Left renal pelvis (tissue), 4 donors: Measurements from ENCODE around the gene SH3PXD2A. TPM values are rescaled to one million over a fixed set of nuclear protein-coding genes. Genes with fewer than 3 reads are reported as not detected.
"Not testable (repeated sequence)": the region's sequence is repeated elsewhere in the genome, so short reads cannot be mapped to it uniquely, and the experiment has no call there.

ENCODE experiments used
- DNase-seq, 4 donors: peaks; one replicate each; pipeline ENCODE4 v3.0.0-alpha.2; 2013; ENCODE audit warnings: low read depth in 4 of 4, low spot score in 3 of 4
- polyA plus RNA-seq, 4 donors: library from polyadenylated mRNA; unstranded; fragments of 120-200 nt; gene quantifications; one replicate each; pipeline ENCODE4 v1.2.1, GENCODE V29; 2013; ENCODE audit not compliant: insufficient read length in 4 of 4

The SH3PXD2A gene
- polyA plus RNA-seq, 4 donors, result 29.1 to 105 (median 31.7) TPM

GRCh38 chr10:103850572-103850895, 4.8 kb downstream of the SH3PXD2A start:
- DNase-seq, result no peak

- no peak for DNase-seq
Measured at GRCh38 chr10:103849880-103850571, 5.3 kb downstream of the SH3PXD2A start.

DNA sequence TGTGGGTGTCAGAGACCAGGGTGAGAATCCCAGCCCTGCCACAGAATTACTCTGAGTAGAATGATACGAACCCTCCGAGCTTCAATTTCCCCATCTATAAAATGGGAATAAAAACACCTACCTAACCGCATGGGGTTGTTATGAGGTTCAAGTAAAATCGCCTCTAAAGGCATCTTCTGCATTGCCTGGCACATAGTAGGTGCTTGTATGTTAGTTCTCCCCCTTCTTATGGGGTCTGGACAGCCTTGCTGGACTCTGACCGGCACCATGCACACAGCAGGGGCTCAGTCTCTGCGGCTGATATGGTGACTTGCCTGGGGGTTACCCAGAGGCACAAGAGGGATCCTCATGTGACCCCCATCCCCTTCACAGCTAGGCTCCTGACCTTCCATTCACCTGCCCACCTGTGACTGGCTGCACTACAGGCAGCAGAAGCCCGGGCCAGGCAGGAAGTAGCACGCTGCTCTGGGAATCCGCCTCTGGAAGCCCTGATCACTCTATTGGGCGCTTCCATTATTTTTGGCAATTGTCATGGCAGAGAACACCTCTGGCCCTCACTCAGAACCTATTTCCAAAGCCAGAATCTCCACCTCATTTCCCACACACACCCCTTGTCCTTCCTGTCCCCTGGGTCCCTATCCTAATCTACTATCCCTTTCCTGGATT, 6.0 kb downstream of the SH3PXD2A start:
- DNase-seq, result no peak

DNA sequence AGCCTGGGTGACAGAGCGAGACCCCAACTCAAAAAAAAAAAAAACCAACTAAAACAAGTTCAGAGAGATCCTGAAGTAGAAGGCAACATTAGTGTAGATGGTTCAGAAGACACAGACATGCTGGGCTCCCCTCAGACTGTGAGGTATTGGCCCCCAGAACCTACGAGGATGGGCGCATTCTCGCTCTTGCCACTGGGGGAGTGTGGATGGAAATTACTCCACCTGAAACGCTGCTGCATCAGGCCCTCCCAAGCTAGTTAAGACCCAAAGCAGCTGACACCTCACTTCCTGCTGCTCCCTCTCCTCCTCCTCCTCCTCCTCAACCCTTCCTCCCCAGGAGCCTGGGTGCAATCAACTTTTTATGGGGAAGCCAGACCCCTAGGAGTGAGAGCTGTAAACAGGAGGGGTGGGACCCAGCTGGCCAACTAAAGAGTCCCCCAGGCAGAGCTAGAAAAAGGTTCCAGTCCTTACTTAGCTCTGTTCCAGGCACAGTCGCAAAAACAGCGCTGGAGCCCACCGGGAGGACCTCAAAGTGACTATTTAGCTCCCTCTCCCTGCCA, 7.4 kb downstream of the SH3PXD2A start:
- no peak for DNase-seq

GRCh38 chr10:103847346-103847745, 8.0 kb downstream of the SH3PXD2A start:
- DNase-seq, result no peak

DNA sequence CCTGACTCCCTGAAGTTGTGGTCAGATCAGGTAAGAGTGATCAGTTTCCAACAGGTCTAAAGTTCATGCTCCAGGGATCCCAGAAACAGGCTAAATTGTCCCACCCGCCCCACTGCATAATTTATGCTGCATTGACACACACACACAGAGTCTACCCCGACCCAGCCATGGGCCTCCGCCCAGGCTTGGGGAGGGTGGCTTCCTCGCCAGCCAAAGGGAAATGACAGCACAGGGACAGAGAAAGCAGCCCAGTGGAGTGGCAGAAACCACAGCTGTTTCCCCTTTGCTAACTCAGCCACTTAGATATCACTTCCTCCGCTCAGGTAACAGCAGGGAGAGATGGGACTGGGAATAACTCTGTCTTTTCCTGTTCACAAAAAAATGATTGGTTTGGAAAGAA, 9.4 kb downstream of the SH3PXD2A start:
- no peak for DNase-seq

DNA sequence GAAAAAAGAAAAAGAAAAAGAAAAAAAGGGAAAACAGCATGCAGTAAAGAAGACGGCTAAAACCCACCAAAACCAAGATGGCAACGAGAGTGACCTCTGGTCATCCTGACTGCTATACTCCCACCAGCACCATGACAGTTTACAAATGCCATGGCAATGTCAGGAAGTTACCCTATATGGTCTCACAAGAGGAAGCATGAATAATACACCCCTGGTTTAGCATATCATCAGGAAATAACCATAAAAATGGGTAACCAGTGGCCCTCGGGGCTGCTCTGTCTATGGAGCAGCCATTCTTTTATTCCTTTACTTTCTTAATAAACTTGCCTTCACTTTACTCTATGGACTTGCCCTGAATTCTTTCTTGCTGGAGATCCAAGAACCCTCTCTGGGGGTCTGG, 10.0 kb downstream of the SH3PXD2A start:
- not testable (repeated sequence) for DNase-seq

DNA sequence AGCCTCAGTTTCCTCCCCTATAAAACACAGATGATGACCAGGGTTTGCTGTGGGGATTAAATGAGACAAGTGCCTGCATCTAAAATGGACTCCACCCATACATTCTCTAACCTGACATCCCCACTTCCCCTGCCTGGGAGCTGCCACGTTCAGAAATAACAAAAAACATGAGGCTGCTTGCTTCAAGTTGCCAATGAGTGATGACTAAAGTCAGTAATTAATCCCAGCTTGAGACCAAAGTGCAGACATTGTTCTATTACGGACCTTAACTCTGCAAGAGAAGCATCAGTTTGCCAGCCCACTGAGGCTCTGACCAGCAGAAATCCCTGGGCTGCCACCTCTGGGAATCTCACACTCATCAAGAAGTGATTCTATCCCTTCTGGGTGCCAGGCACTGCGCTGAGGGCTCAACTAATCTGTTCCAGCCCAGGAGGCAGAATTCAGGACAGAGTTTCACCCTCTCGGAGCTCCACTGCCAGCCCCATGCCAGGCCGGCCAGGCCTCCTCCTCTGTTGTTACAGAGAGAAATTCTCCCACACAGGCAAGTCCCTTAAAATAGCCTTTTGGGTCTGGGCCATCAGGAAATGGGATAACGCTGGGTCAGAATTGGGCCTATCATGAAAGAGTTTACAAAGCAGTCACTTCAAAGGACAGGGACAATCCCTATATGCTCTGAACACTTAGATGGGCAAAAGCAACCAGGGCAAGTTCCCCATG, 11.4 kb downstream of the SH3PXD2A start:
- DNase-seq, result no peak

DNA sequence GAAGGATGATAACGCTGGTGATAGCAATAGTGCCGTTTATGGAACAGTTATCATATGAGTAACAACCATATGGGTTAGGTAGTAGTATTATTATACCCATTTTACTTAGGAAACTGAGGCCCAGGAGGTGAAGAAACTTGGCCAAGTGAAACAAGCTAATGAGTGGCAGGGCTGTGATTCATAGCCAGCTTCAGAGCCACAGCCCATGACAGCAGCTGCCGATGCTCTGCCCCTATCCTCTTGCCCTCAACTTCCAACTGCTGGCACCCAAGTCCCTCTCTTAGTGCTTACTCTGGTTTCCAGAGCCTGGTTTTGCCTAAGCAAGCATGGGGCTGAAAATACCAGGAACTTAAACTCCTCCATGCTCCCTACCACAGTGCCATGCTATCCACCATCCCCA, 12.3 kb downstream of the SH3PXD2A start:
- DNase-seq, result no peak

- DNase-seq, result no peak
Measured at GRCh38 chr10:103842605-103843004, 12.8 kb downstream of the SH3PXD2A start.

- DNase-seq, result no peak
Measured at GRCh38 chr10:103841519-103841918, 13.9 kb downstream of the SH3PXD2A start.

- no peak for DNase-seq
Measured at GRCh38 chr10:103840740-103841070, 14.7 kb downstream of the SH3PXD2A start.

- DNase-seq, result no peak
Measured at GRCh38 chr10:103839872-103840739, 15.3 kb downstream of the SH3PXD2A start.

GRCh38 chr10:103839519-103839871, 15.9 kb downstream of the SH3PXD2A start:
- no peak for DNase-seq

GRCh38 chr10:103838862-103839518, 16.4 kb downstream of the SH3PXD2A start:
- DNase-seq, result no peak

- no peak for DNase-seq
Measured at GRCh38 chr10:103838070-103838395, 17.3 kb downstream of the SH3PXD2A start.

DNA sequence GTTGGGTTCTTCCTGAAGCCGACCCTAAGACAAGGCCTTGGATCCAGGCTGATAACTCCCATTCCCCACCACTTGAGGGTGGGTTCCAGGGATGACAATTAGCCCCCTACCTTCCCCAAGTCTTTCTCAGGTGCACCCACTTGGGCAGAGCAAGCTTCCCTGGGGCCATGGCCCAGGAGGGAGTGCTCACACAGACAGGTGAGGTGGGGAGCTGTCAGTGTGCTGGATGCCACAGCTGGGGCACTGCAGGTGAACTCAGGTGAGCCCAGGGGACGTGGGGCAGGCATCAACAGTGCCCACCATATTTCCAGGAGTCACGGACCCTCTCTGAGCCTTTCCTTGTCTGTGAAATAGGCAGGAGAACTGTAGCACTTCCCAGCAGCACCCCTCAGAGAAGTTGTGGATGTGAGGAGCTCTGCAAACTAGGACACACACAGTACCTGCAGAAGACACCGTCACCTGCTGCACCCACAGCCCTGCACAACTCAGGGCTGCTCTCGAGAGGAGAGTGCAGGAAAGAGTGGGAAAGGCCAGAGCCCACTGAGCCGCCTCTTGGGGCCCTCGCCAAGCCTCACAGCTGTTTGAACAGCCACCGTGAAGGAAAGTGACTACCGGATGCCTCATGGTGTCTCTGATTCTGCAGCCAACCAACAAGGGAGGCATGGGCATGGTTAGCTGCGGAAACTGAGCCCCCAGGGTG, 17.9 kb downstream of the SH3PXD2A start:
- DNase-seq, result no peak

GRCh38 chr10:103836861-103837260, 18.5 kb downstream of the SH3PXD2A start:
- no peak for DNase-seq

- DNase-seq, result no peak
Measured at GRCh38 chr10:103836273-103836672, 19.1 kb downstream of the SH3PXD2A start.
